ENCODE results near the gene SARM1. TPM values are rescaled to one million over a fixed set of nuclear protein-coding genes. Genes with fewer than 3 reads are reported as not detected.

The SARM1 gene
- total and polyA plus RNA-seq, 2 experiments from 2014 or later: 14.5 to 19.5 TPM

GRCh38 chr17:28394337-28395116, 23.0 kb downstream of the SARM1 start:
- Histone ChIP-seq H3K27ac (peak overlapping the region; percentile 71), H3K27me3 (no peaks in the 10 kb centered on the region), H3K9me2 (replicated peaks; ENCODE audit: insufficient read depth) (no peaks in the 10 kb centered on the region), H4K20me1 (ENCODE audit: insufficient read depth, poor library complexity, severe bottlenecking) (no peaks in the 10 kb centered on the region), H3K79me2 (no peaks in the 10 kb centered on the region), H3K36me3 (replicated peaks; ENCODE audit: insufficient read depth, low read depth) (no peaks in the 10 kb centered on the region), H3K4me2 (no peak overlapping the region), H3K9me3 (ENCODE audit: low read depth) (no peaks in the 10 kb centered on the region), H2AFZ (no peak overlapping the region), H3K4me3 (no peak overlapping the region), H3K4me1 (ENCODE audit: insufficient read depth) (peaks cover 22% of the 10 kb centered on the region)
- TF ChIP-seq EZH2phosphoT487 (IDR thresholded peaks at IDR 0.05; ENCODE audit: low read depth, severe bottlenecking, unreplicated experiment) (no peak), EZH2 (IDR thresholded peaks at IDR 0.05; ENCODE audit: borderline replicate concordance) (no peak), CTCF (IDR thresholded peaks at IDR 0.05; ENCODE audit: poor library complexity) (no peak)
- peak; percentile 50 for DNase-seq (ENCODE audit: low spot score)
- WGBS (ENCODE audit: low lambda C conversion rate, missing lambda C conversion rate): 82% methylated on average over 7 of the region's 7 CpGs

DNA sequence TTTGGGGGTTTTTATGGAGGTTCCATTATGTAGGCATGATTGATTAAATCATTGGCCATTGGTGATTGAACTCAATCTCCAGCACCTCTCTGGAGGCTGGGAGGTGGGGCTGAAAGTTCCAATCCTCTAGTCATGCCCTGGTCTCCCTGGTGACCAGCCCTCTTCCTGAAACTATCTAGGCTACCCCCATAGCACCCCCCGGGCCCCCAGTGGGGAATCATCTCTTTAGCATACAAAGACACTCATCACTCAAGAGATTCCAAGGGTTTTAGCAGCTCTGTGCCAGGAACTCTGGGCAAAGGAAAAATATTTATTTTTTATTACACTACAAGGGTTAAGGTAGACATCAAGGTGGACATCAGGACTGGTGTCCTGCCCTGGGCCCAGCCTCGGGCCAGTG, 23.9 kb downstream of the SARM1 start:
- Histone ChIP-seq H3K4me3 (no peak overlapping the region), H4K20me1 (ENCODE audit: insufficient read depth, poor library complexity, severe bottlenecking) (no peaks in the 10 kb centered on the region)

DNA sequence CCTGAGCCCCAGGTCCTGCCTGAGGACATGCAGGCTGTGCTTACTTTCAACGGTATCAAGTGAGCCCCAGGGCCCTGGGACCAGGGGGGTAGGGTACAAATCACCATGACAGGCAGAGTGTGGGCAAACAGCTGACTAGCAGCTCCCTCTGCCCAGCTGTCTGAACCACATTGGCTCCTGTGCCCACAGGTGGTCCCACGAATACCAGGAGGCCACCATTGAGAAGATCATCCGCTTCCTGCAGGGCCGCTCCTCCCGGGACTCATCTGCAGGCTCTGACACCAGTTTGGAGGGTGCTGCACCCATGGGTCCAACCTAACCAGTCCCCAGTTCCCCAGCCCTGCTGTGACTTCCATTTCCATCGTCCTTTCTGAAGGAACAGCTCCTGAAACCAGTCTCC, 24.5 kb downstream of the SARM1 start:
- 89% methylated on average over 6 of the region's 6 CpGs for WGBS (ENCODE audit: low lambda C conversion rate, missing lambda C conversion rate)
- no peak for TF ChIP-seq EZH2phosphoT487 (IDR thresholded peaks at IDR 0.05; ENCODE audit: low read depth, severe bottlenecking, unreplicated experiment)
- no peak for TF ChIP-seq CTCF (IDR thresholded peaks at IDR 0.05; ENCODE audit: poor library complexity)
- no peak for TF ChIP-seq EZH2 (IDR thresholded peaks at IDR 0.05; ENCODE audit: borderline replicate concordance)
- H3K4me1 ChIP-seq (ENCODE audit: insufficient read depth): peaks cover 22% of the 10 kb centered on the region

More for the DNA sequence above, 23.9 kb downstream of the SARM1 start:
- TF ChIP-seq EZH2 (IDR thresholded peaks at IDR 0.05; ENCODE audit: borderline replicate concordance) (no peak), EZH2phosphoT487 (IDR thresholded peaks at IDR 0.05; ENCODE audit: low read depth, severe bottlenecking, unreplicated experiment) (no peak), CTCF (IDR thresholded peaks at IDR 0.05; ENCODE audit: poor library complexity) (no peak)
- H3K27ac ChIP-seq: peak overlapping the region; percentile 80
- H3K27me3 ChIP-seq: no peaks in the 10 kb centered on the region
- no peaks in the 10 kb centered on the region for H3K9me3 ChIP-seq (ENCODE audit: low read depth)
- WGBS (ENCODE audit: low lambda C conversion rate, missing lambda C conversion rate): 66% methylated on average over 2 of the region's 2 CpGs
- no peak overlapping the region for H2AFZ ChIP-seq
- H3K4me1 ChIP-seq (ENCODE audit: insufficient read depth): peaks cover 22% of the 10 kb centered on the region
- no peaks in the 10 kb centered on the region for H3K79me2 ChIP-seq
- H3K4me2 ChIP-seq: no peak overlapping the region
- H3K36me3 ChIP-seq (replicated peaks; ENCODE audit: insufficient read depth, low read depth): no peaks in the 10 kb centered on the region
- DNase-seq (ENCODE audit: low spot score): no peak
- no peaks in the 10 kb centered on the region for H3K9me2 ChIP-seq (replicated peaks; ENCODE audit: insufficient read depth)

More for the DNA sequence above, 24.5 kb downstream of the SARM1 start:
- Histone ChIP-seq H3K4me3 (no peak overlapping the region), H3K36me3 (replicated peaks; ENCODE audit: insufficient read depth, low read depth) (no peaks in the 10 kb centered on the region), H3K4me2 (no peak overlapping the region), H3K27me3 (no peaks in the 10 kb centered on the region), H2AFZ (no peak overlapping the region), H3K27ac (peak overlapping the region; percentile 80), H3K9me2 (replicated peaks; ENCODE audit: insufficient read depth) (no peaks in the 10 kb centered on the region), H3K79me2 (no peaks in the 10 kb centered on the region), H3K9me3 (ENCODE audit: low read depth) (no peaks in the 10 kb centered on the region), H4K20me1 (ENCODE audit: insufficient read depth, poor library complexity, severe bottlenecking) (no peaks in the 10 kb centered on the region)
- DNase-seq (ENCODE audit: low spot score): no peak
